Mammary epithelial cell (primary cell): ENCODE results near the gene ZSCAN22.

ENCODE experiments used
- CTCF ChIP-seq, 2 donors: IDR thresholded peaks in 1 of 2; conservative IDR thresholded peaks in 1 of 2; 2 replicates each; pipeline ENCODE4 v1.5.1; 2011 to 2012; ENCODE audit warnings: inconsistent platforms in 2 of 2, low read length in 2 of 2, mild to moderate bottlenecking in 2 of 2, control low read depth in 1 of 2, low read depth in 1 of 2; ENCODE audit not compliant: insufficient read depth in 1 of 2; ENCODE audit errors: extremely low read depth in 1 of 2
- EZH2 ChIP-seq: IDR thresholded peaks from 2 replicates; pipeline ENCODE4 v1.6.1; 2012; ENCODE audit warnings: low read length, inconsistent platforms, borderline replicate concordance

- TF ChIP-seq CTCF (conservative IDR thresholded peaks at IDR 0.05 in 1 of 2, IDR thresholded peaks at IDR 0.05 in 1 of 2; ENCODE audit: extremely low read depth in 1 of 2, insufficient read depth in 1 of 2, low read depth in 1 of 2, low read length in 2 of 2): no peak
- no peak for TF ChIP-seq EZH2
Measured at GRCh38 chr19:58356766-58357480, 30.1 kb downstream of the ZSCAN22 start.
